ENCODE results near the gene TUBB4B. TPM values are rescaled to one million over a fixed set of nuclear protein-coding genes. Genes with fewer than 3 reads are reported as not detected.

Gene TUBB4B
- total and polyA plus RNA-seq, 2 experiments from 2014 or later, result 334 to 389 TPM

DNA sequence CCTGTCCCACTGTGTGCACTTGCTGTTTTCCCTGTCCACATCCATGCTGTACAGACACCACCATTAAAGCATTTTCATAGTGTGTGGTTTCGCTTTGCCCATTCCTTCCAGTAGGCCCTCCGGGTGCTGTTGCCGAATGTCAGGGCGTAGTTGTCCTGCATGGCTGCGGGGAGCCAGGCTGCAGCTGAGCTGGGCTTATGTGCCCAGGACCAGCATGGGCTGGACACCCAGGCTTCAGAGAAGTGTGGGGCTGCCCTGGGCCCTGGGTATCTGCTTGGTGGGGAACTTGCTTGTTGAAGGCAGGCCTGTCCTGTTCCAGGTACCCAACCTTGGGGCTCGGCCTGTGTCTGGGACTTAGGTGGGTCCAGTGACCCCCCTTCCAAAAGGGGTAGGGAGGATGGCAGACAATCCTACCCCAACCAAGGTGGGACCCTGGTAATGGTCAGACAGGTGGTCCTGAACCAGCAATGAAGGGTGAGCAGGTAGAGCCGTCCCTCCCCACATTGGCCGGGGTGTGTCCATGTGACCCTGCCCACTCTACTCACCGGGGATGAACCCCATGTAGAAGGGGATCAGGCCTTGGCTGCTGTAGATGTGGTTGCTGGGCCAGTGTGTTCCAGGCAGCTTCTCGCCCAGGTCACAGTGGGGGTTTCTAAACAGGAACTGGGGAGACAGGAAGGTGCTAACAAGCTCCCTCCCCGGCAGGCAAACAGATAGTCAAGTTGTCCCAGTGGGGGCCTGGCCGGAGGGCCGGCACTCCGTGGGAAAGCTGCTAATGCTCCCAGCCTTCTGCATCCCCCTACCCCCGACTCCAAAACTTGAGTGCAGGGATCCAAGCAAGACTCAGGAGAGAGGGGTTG is 2.8 kb downstream of the TUBB4B start:
- TF ChIP-seq POLR2AphosphoS5 (IDR thresholded peaks at IDR 0.05; ENCODE audit: low read depth), result peak; percentile 38
- TF ChIP-seq NANOG (IDR thresholded peaks at IDR 0.05; ENCODE audit: borderline replicate concordance), result no peak

DNA sequence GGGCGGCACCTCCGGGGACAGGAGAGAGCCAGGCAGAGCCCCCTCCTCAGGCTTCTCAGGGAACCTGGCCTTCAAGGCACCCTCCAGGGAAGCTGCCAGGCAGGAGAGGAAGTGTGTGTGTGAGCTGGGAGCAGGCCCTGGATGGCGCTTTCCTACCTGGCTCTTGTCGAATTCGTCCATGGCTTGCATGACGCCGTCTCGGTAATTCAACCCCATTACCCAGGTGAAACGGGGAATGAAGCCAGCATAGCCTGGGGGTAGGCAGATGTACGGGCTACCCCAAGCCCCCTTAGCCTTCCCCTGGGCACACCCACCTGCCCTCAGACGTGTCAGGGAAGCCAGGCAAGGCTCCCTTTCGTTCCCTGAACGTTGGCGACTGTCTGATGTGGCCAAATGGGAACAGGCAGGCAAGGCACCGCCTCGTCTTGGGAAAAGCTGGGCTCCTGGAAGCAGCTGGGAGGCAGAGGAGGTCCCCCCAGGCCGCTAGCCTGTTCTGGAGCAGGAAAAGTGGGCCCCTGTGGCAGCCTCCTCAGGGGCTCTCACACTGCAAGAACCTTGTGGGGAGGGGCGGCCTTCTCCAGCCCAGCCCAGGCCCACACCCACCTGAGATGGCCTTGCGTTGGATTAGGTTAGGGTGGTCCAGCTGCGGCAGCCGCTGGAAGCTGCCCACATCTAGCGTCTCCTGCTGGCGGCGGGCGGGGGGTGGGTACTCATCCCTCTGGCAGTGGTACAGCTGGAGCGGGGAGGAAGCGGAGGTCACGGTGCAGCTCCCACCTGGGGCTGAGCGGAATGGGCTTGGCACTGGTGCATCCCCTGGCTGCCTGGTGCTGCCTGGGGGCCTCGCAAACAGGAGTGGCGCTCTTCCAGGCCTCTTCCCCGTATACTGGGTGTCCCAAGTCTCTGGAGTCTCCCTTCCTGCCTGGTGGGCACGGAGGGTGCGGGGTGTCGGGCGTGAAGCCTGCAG is 3.7 kb downstream of the TUBB4B start:
- Histone ChIP-seq H3K4me1 (ENCODE audit: insufficient read depth) (peaks cover 16% of the 10 kb centered on the region; the same call in 1 of the 2 replicates), H3K4me3 (no peak overlapping the region; the same call in 1 of the 2 replicates), H4K20me1 (replicated peaks; ENCODE audit: insufficient read depth) (peaks cover 16% of the 10 kb centered on the region), H3K27me3 (ENCODE audit: insufficient read depth) (no peaks in the 10 kb centered on the region), H3K27ac (ENCODE audit: low read depth) (0 out of 2 replicates have a peak overlapping the region, but pooled peaks have one; percentile 26), H3K79me2 (replicated peaks; ENCODE audit: insufficient read depth) (peaks cover 18% of the 10 kb centered on the region), H3K4me2 (peak overlapping the region; percentile 32; the same call in 1 of the 2 replicates), H3F3A (replicated peaks; ENCODE audit: low read depth) (0 out of 2 replicates have a peak, but pooled peaks cover 29% of the 10 kb centered on the region), H3K36me3 (ENCODE audit: insufficient read depth) (no peaks in the 10 kb centered on the region), H3K9me2 (ENCODE audit: insufficient read depth) (no peaks in the 10 kb centered on the region), H2AFZ (no peak overlapping the region)
- peaks cover 24% of the 10 kb centered on the region for H3K27me3 Mint-ChIP-seq (ENCODE audit: insufficient read depth, low read depth, poor library complexity)
- DNase-seq (ENCODE audit: low spot score), result no peak
- H3K4me1 Mint-ChIP-seq, result peaks cover 26% of the 10 kb centered on the region
- peak; percentile 6 for ATAC-seq
- peak overlapping the region; percentile 59 for H3K27ac Mint-ChIP-seq
- peaks cover 28% of the 10 kb centered on the region for H3K36me3 Mint-ChIP-seq (ENCODE audit: low read depth)
- H3K9me3 Mint-ChIP-seq, result no peaks in the 10 kb centered on the region
- peak overlapping the region; percentile 86; the same call in 1 of the 3 replicates for H3K4me3 Mint-ChIP-seq
- TF ChIP-seq NANOG (IDR thresholded peaks at IDR 0.05; ENCODE audit: borderline replicate concordance) (no peak), POLR2AphosphoS5 (IDR thresholded peaks at IDR 0.05; ENCODE audit: low read depth) (no peak), EZH2phosphoT487 (IDR thresholded peaks at IDR 0.05; ENCODE audit: unreplicated experiment) (no peak)
- TF ChIP-seq, protein P1, sequence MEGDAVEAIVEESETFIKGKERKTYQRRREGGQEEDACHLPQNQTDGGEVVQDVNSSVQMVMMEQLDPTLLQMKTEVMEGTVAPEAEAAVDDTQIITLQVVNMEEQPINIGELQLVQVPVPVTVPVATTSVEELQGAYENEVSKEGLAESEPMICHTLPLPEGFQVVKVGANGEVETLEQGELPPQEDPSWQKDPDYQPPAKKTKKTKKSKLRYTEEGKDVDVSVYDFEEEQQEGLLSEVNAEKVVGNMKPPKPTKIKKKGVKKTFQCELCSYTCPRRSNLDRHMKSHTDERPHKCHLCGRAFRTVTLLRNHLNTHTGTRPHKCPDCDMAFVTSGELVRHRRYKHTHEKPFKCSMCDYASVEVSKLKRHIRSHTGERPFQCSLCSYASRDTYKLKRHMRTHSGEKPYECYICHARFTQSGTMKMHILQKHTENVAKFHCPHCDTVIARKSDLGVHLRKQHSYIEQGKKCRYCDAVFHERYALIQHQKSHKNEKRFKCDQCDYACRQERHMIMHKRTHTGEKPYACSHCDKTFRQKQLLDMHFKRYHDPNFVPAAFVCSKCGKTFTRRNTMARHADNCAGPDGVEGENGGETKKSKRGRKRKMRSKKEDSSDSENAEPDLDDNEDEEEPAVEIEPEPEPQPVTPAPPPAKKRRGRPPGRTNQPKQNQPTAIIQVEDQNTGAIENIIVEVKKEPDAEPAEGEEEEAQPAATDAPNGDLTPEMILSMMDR (conservative IDR thresholded peaks at IDR 0.05; ENCODE audit: low read depth in 2 of 2), result peak in 1 of 2 experiments; percentile 18; a peak in 2 of 4 replicates

More for the DNA sequence above, 2.8 kb downstream of the TUBB4B start:
- H3K4me1 ChIP-seq (ENCODE audit: insufficient read depth), result peaks cover 18% of the 10 kb centered on the region; the same call in 1 of the 2 replicates
- no peaks in the 10 kb centered on the region for H3K9me3 Mint-ChIP-seq
- H3K27me3 Mint-ChIP-seq (ENCODE audit: insufficient read depth, low read depth, poor library complexity), result peaks cover 24% of the 10 kb centered on the region
- peaks cover 16% of the 10 kb centered on the region for H4K20me1 ChIP-seq (replicated peaks; ENCODE audit: insufficient read depth)
- H3K4me3 Mint-ChIP-seq, result peak overlapping the region; percentile 86
- DNase-seq (ENCODE audit: low spot score) (no peak), ATAC-seq (no peak; the same call in 2 of the 3 replicates)
- 0 out of 2 replicates have a peak overlapping the region, but pooled peaks have one; percentile 26 for H3K27ac ChIP-seq (ENCODE audit: low read depth)
- peaks cover 31% of the 10 kb centered on the region for H3K36me3 Mint-ChIP-seq (ENCODE audit: low read depth)
- no peak overlapping the region; the same call in 1 of the 2 replicates for H3K4me3 ChIP-seq
- peak overlapping the region; percentile 26; the same call in 1 of the 2 replicates for H3K4me2 ChIP-seq
- H2AFZ ChIP-seq, result no peak overlapping the region
- H3K79me2 ChIP-seq (replicated peaks; ENCODE audit: insufficient read depth), result peaks cover 27% of the 10 kb centered on the region
- no peaks in the 10 kb centered on the region for H3K9me2 ChIP-seq (ENCODE audit: insufficient read depth)
- peak overlapping the region; percentile 59 for H3K27ac Mint-ChIP-seq
- H3K4me1 Mint-ChIP-seq, result peaks cover 30% of the 10 kb centered on the region
- H3F3A ChIP-seq (replicated peaks; ENCODE audit: low read depth), result 0 out of 2 replicates have a peak, but pooled peaks cover 29% of the 10 kb centered on the region
- H3K36me3 ChIP-seq (ENCODE audit: insufficient read depth), result no peaks in the 10 kb centered on the region
- H3K27me3 ChIP-seq (ENCODE audit: insufficient read depth), result no peaks in the 10 kb centered on the region

All from GM23338 (cell line).